ENCODE data around the gene MAPK8IP2. TPM values are rescaled to one million over a fixed set of nuclear protein-coding genes. Genes with fewer than 3 reads are reported as not detected.

MAPK8IP2 gene
- total and polyA plus RNA-seq, 2 donors from 2014 or later = 1.0 to 1.1 TPM

- Histone ChIP-seq H3K9me3 (ENCODE audit: control insufficient read depth in 2 of 3, insufficient read depth in 1 of 3, low read length in 3 of 3) (no peaks in the 10 kb centered on the region), H3K36me3 (ENCODE audit: control insufficient read depth in 2 of 3, insufficient read depth in 3 of 3, low read length in 3 of 3) (peaks cover 0 to 4% (median 0%) of the 10 kb centered on the region in 3 donors), H3K4me1 (ENCODE audit: control insufficient read depth in 2 of 3, insufficient read depth in 2 of 3, low read depth in 1 of 3, low read length in 3 of 3) (peaks cover 0 to 18% (median 0%) of the 10 kb centered on the region in 3 donors), H3K4me3 (ENCODE audit: low read length in 3 of 3) (peak within 1 kb of the TSS; percentile 68 to 83 (median 83)), H3K27me3 (ENCODE audit: control insufficient read depth, insufficient read depth, low read length) (no peaks in the 10 kb centered on the region), H3K27ac (ENCODE audit: low read depth in 2 of 2, low read length in 2 of 2) (peak within 1 kb of the TSS; percentile 94 to 99), H3K9ac (ENCODE audit: low read length in 3 of 3) (peak within 1 kb of the TSS; percentile 59 to 93 (median 90))
- TF ChIP-seq CTCF (IDR thresholded peaks at IDR 0.05; ENCODE audit: borderline replicate concordance, extremely low read depth, insufficient read depth) = no peak
- intact Hi-C loops (cut with DNase I) = no loop called here
- FAIRE-seq = peak; percentile 93
- DNase-seq = peak; percentile 99 to 100 (median 99)
Observed at GRCh38 chr22:50582493-50583293, 17.9 kb upstream of the MAPK8IP2 start, which contains the start of gene CHKB. Gene CHKB (minus strand): TSS chr22:50582849. CDS start chr22:50582781, 68 bp downstream.

GRCh38 chr22:50583294-50583861 lies 17.2 kb upstream of the MAPK8IP2 start:
- H3K4me1 ChIP-seq (ENCODE audit: control insufficient read depth in 2 of 3, insufficient read depth in 2 of 3, low read depth in 1 of 3, low read length in 3 of 3) = peaks cover 0 to 17% (median 0%) of the 10 kb centered on the region in 3 donors
- H3K27ac ChIP-seq (ENCODE audit: low read depth in 2 of 2, low read length in 2 of 2) = peak overlapping the region in 1 of 2 donors; percentile 45
- FAIRE-seq (no peak), DNase-seq (peak in 1 of 5 donors; percentile 58)
- H3K36me3 ChIP-seq (ENCODE audit: control insufficient read depth in 2 of 3, insufficient read depth in 3 of 3, low read length in 3 of 3) = peaks cover 0 to 4% (median 0%) of the 10 kb centered on the region in 3 donors
- intact Hi-C loops (cut with DNase I) = no loop called here
- H3K27me3 ChIP-seq (ENCODE audit: control insufficient read depth, insufficient read depth, low read length) = no peaks in the 10 kb centered on the region
- TF ChIP-seq CTCF (IDR thresholded peaks at IDR 0.05; ENCODE audit: borderline replicate concordance, extremely low read depth, insufficient read depth) = no peak
- H3K9me3 ChIP-seq (ENCODE audit: control insufficient read depth in 2 of 3, insufficient read depth in 1 of 3, low read length in 3 of 3) = no peaks in the 10 kb centered on the region
- peak overlapping the region; percentile 68 to 80 (median 74) for H3K4me3 ChIP-seq (ENCODE audit: low read length in 3 of 3)
- H3K9ac ChIP-seq (ENCODE audit: low read length in 3 of 3) = peak overlapping the region; percentile 52 to 72 (median 59)

- intact Hi-C loops (cut with DNase I) = no loop called here
- no peak overlapping the region for H3K27ac ChIP-seq (ENCODE audit: low read depth in 2 of 2, low read length in 2 of 2)
- FAIRE-seq = no peak
- DNase-seq = peak in 1 of 5 donors; percentile 43
- peaks cover 0 to 4% (median 0%) of the 10 kb centered on the region in 3 donors for H3K36me3 ChIP-seq (ENCODE audit: control insufficient read depth in 2 of 3, insufficient read depth in 3 of 3, low read length in 3 of 3)
- TF ChIP-seq CTCF (IDR thresholded peaks at IDR 0.05; ENCODE audit: borderline replicate concordance, extremely low read depth, insufficient read depth) = no peak
- H3K9ac ChIP-seq (ENCODE audit: low read length in 3 of 3) = no peak overlapping the region
- peaks cover 0 to 13% (median 0%) of the 10 kb centered on the region in 3 donors for H3K4me1 ChIP-seq (ENCODE audit: control insufficient read depth in 2 of 3, insufficient read depth in 2 of 3, low read depth in 1 of 3, low read length in 3 of 3)
- H3K9me3 ChIP-seq (ENCODE audit: control insufficient read depth in 2 of 3, insufficient read depth in 1 of 3, low read length in 3 of 3) = no peaks in the 10 kb centered on the region
- no peak overlapping the region for H3K4me3 ChIP-seq (ENCODE audit: low read length in 3 of 3)
- no peaks in the 10 kb centered on the region for H3K27me3 ChIP-seq (ENCODE audit: control insufficient read depth, insufficient read depth, low read length)
Observed at GRCh38 chr22:50584106-50585096, 16.2 kb upstream of the MAPK8IP2 start.

Data from kidney (tissue), 14 donors.